ENCODE data around the gene C3orf62. TPM values are rescaled to one million over a fixed set of nuclear protein-coding genes. Genes with fewer than 3 reads are reported as not detected.

The C3orf62 gene
- 3.9 TPM for polyA plus RNA-seq (2013, experiment 1 of 2)
- 4.5 TPM for polyA plus RNA-seq (2013, experiment 2 of 2)

- Histone ChIP-seq H4K8ac (ENCODE audit: low read length) (peak within 1 kb of the TSS; percentile 27), H3K23ac (ENCODE audit: low read length in 2 of 2) (no peak within 1 kb of the TSS), H2AFZ (ENCODE audit: low read depth, low read length) (no peak within 1 kb of the TSS), H2BK120ac (ENCODE audit: low read depth, low read length) (no peak within 1 kb of the TSS), H3K4me1 (ENCODE audit: control insufficient read depth, insufficient read depth, low read depth, low read length) (peaks cover 6% of the 10 kb centered on the region), H2AK5ac (ENCODE audit: low read length, severe bottlenecking) (no peak within 1 kb of the TSS), H3K9ac (ENCODE audit: low read length) (peak within 1 kb of the TSS; percentile 93), H3K79me1 (replicated peaks; ENCODE audit: low read length, poor library complexity, severe bottlenecking) (peaks cover 1% of the 10 kb centered on the region), H3K4ac (ENCODE audit: low read depth in 1 of 2, low read length in 2 of 2) (peak within 1 kb of the TSS; percentile 29 to 65), H3K27ac (ENCODE audit: low read length, poor library complexity, severe bottlenecking) (peak within 1 kb of the TSS; percentile 60), H3K9me3 (ENCODE audit: control insufficient read depth, low read length) (no peaks in the 10 kb centered on the region), H2BK15ac (ENCODE audit: low read depth, poor library complexity, severe bottlenecking) (no peak within 1 kb of the TSS), H2BK12ac (ENCODE audit: low read length in 2 of 2) (no peak within 1 kb of the TSS), H3K18ac (ENCODE audit: low read depth in 1 of 2, low read length in 2 of 2) (peak within 1 kb of the TSS in 1 of 2 experiments; percentile 71), H3K27me3 (ENCODE audit: control insufficient read depth in 1 of 2, insufficient read depth in 1 of 2, low read length in 2 of 2) (no peaks in the 10 kb centered on the region), H2BK5ac (ENCODE audit: low read depth, low read length, poor library complexity, severe bottlenecking) (no peak within 1 kb of the TSS), H4K91ac (ENCODE audit: low read length) (no peak within 1 kb of the TSS), H3K14ac (ENCODE audit: low read length in 2 of 2) (no peak within 1 kb of the TSS), H3K4me3 (ENCODE audit: insufficient read depth in 1 of 2, low read depth in 1 of 2, low read length in 2 of 2) (peak within 1 kb of the TSS; percentile 42 to 77), H3K4me2 (ENCODE audit: low read length, poor library complexity, severe bottlenecking) (peak within 1 kb of the TSS; percentile 44), H3K36me3 (ENCODE audit: control insufficient read depth in 1 of 2, insufficient read depth in 2 of 2, low read depth in 1 of 2, low read length in 2 of 2) (peaks cover 29 to 36% of the 10 kb centered on the region in 2 experiments)
- WGBS: 65% methylated on average over 51 of the region's 51 CpGs
- peak; percentile 66 for DNase-seq
Measured at GRCh38 chr3:49276475-49277382, at the start of gene C3orf62. C3orf62 (minus strand) TSS chr3:49277232; CDS start chr3:49276872, 360 bp downstream.

GRCh38 chr3:49324768-49325167 lies 47.7 kb upstream of the C3orf62 start:
- no peak overlapping the region for H3K4me3 ChIP-seq (ENCODE audit: insufficient read depth in 1 of 2, low read depth in 1 of 2, low read length in 2 of 2)
- H3K79me1 ChIP-seq (replicated peaks; ENCODE audit: low read length, poor library complexity, severe bottlenecking): peaks cover 36% of the 10 kb centered on the region
- no peak overlapping the region for H3K4me2 ChIP-seq (ENCODE audit: low read length, poor library complexity, severe bottlenecking)
- H2BK12ac ChIP-seq (ENCODE audit: low read length in 2 of 2): no peak overlapping the region
- H3K4me1 ChIP-seq (ENCODE audit: control insufficient read depth, insufficient read depth, low read depth, low read length): no peaks in the 10 kb centered on the region
- no peak overlapping the region for H3K9ac ChIP-seq (ENCODE audit: low read length)
- H3K4ac ChIP-seq (ENCODE audit: low read depth in 1 of 2, low read length in 2 of 2): no peak overlapping the region
- H2BK15ac ChIP-seq (ENCODE audit: low read depth, poor library complexity, severe bottlenecking): no peak overlapping the region
- no peaks in the 10 kb centered on the region for H3K9me3 ChIP-seq (ENCODE audit: control insufficient read depth, low read length)
- no peak overlapping the region for H2BK5ac ChIP-seq (ENCODE audit: low read depth, low read length, poor library complexity, severe bottlenecking)
- no peak overlapping the region for H4K8ac ChIP-seq (ENCODE audit: low read length)
- no peaks in the 10 kb centered on the region for H3K27me3 ChIP-seq (ENCODE audit: control insufficient read depth in 1 of 2, insufficient read depth in 1 of 2, low read length in 2 of 2)
- H3K14ac ChIP-seq (ENCODE audit: low read length in 2 of 2): no peak overlapping the region
- H3K36me3 ChIP-seq (ENCODE audit: control insufficient read depth in 1 of 2, insufficient read depth in 2 of 2, low read depth in 1 of 2, low read length in 2 of 2): peaks cover 60 to 84% of the 10 kb centered on the region in 2 experiments
- H3K18ac ChIP-seq (ENCODE audit: low read depth in 1 of 2, low read length in 2 of 2): no peak overlapping the region
- H2AFZ ChIP-seq (ENCODE audit: low read depth, low read length): no peak overlapping the region
- H3K23ac ChIP-seq (ENCODE audit: low read length in 2 of 2): no peak overlapping the region
- WGBS: 97% methylated on average over 7 of the region's 7 CpGs
- H2AK5ac ChIP-seq (ENCODE audit: low read length, severe bottlenecking): no peak overlapping the region
- H4K91ac ChIP-seq (ENCODE audit: low read length): no peak overlapping the region
- no peak overlapping the region for H3K27ac ChIP-seq (ENCODE audit: low read length, poor library complexity, severe bottlenecking)
- DNase-seq: no peak
- no peak overlapping the region for H2BK120ac ChIP-seq (ENCODE audit: low read depth, low read length)

GRCh38 chr3:49316696-49317457 lies 39.8 kb upstream of the C3orf62 start:
- Histone ChIP-seq H4K8ac (ENCODE audit: low read length) (no peak overlapping the region), H3K9me3 (ENCODE audit: control insufficient read depth, low read length) (no peaks in the 10 kb centered on the region), H3K36me3 (ENCODE audit: control insufficient read depth in 1 of 2, insufficient read depth in 2 of 2, low read depth in 1 of 2, low read length in 2 of 2) (peaks cover 63% of the 10 kb centered on the region in 2 experiments), H3K4me2 (ENCODE audit: low read length, poor library complexity, severe bottlenecking) (no peak overlapping the region), H2BK120ac (ENCODE audit: low read depth, low read length) (no peak overlapping the region), H3K18ac (ENCODE audit: low read depth in 1 of 2, low read length in 2 of 2) (no peak overlapping the region), H4K91ac (ENCODE audit: low read length) (no peak overlapping the region), H3K23ac (ENCODE audit: low read length in 2 of 2) (no peak overlapping the region), H2BK15ac (ENCODE audit: low read depth, poor library complexity, severe bottlenecking) (no peak overlapping the region), H2AK5ac (ENCODE audit: low read length, severe bottlenecking) (no peak overlapping the region), H3K4ac (ENCODE audit: low read depth in 1 of 2, low read length in 2 of 2) (no peak overlapping the region), H2BK5ac (ENCODE audit: low read depth, low read length, poor library complexity, severe bottlenecking) (no peak overlapping the region), H3K27me3 (ENCODE audit: control insufficient read depth in 1 of 2, insufficient read depth in 1 of 2, low read length in 2 of 2) (no peaks in the 10 kb centered on the region), H3K79me1 (replicated peaks; ENCODE audit: low read length, poor library complexity, severe bottlenecking) (peaks cover 22% of the 10 kb centered on the region), H3K14ac (ENCODE audit: low read length in 2 of 2) (no peak overlapping the region), H3K9ac (ENCODE audit: low read length) (no peak overlapping the region), H3K4me1 (ENCODE audit: control insufficient read depth, insufficient read depth, low read depth, low read length) (no peaks in the 10 kb centered on the region), H2BK12ac (ENCODE audit: low read length in 2 of 2) (no peak overlapping the region), H3K27ac (ENCODE audit: low read length, poor library complexity, severe bottlenecking) (no peak overlapping the region), H3K4me3 (ENCODE audit: insufficient read depth in 1 of 2, low read depth in 1 of 2, low read length in 2 of 2) (no peak overlapping the region), H2AFZ (ENCODE audit: low read depth, low read length) (no peak overlapping the region)
- DNase-seq: no peak
- WGBS: 97% methylated on average over 16 of the region's 16 CpGs

Measured in mesenchymal stem cell (in vitro differentiated cells and primary cell).